DMS 273 treated with DMSO at 0.1 percent for 48 hours (cell line): ENCODE data around the gene CPEB3.

Experiments used
- DNase-seq: peaks from one replicate; lab custom pipeline; 2025; lab: John Stamatoyannopoulos, UW

CPEB3 gene

DNA sequence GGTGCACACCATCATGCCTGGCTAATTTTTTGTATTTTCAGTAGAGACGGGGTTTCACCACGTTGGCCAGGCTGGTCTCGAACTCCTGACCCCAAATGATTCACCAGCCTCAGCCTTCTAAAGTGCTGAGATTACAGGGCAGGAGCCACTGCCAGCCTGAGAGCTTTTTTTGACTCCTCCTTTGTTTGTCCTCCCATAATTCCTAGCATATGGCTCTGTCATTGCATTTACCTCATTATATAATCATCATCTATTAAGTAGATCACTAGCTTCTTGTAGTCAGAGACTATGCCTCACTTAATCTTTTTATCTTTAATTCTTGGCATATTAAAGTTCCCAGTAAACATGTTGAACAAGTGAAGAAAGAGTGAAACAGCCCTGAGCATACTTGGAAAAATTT lies 82.1 kb downstream of the CPEB3 start:
- DNase-seq, result no peak

DNA sequence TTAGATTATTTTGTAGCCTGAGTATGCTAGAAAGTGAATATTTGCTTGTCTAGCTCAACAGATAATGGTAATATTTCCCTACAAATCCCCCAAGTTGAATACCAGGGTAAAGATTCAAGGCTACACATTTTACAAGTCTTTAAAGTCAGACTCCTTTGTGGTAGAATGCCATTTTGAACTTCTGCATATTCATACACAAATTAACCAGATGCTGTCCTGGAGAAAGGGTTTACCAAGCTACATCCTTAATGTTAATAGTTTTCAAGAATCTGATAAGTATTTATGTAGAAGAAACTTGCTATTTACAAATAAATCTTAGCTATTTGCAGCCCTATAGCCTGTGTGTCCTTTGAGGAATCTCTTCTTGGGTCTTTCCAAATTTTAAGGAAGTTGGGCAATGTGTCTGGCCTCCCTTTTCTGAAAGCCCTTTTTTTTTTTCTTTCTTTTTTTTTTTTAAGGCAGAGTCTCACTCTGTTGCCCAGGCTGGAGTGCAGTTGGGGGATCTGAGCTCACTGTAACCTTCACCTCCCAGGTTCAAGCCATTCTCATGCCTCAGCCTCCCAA lies 82.6 kb downstream of the CPEB3 start:
- DNase-seq, result no peak

- DNase-seq, result no peak
These were observed 83.8 kb downstream of the CPEB3 start for GRCh38 chr10:92207061-92207460.

- no peak for DNase-seq
These were observed 86.8 kb downstream of the CPEB3 start for GRCh38 chr10:92203919-92204623.

DNA sequence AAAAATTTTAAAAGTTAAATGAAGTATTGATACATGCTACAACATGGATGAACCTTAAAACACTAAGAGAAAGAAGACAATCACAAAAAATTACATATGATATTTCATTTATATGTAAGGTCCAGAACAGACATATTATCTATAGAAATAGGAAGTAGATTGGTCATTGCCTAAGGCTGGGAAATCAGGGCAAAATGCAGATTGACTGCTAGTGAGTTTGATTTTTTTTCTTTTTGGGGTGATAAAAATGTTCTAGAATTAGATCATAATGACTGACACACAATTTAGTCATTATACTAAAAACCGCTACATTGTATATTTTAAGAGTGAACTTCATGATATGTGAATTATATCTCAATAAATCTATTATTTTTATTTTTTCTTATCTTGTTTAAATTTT lies 88.3 kb downstream of the CPEB3 start:
- no peak for DNase-seq

DNA sequence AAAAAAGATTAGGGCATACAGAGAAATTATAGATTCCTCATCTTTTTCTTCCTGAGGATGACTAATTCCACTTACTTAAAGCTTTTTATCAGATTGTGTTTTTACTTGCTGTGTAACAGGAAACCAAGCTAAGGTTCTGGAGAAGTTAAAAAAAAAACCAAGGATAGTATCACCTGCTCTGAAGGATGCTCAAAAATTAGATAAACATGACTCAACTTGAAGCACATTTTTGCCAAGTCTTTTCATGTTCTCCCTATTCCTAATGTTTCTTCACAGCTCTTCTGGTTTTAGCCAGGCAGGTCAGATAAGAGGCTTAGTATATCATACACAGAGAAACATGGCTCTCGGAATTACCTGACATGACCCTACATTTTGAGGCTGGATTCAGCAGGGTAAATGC lies 90.3 kb downstream of the CPEB3 start:
- DNase-seq, result no peak

GRCh38 chr10:92187101-92187500 lies 103.8 kb downstream of the CPEB3 start:
- no peak for DNase-seq

GRCh38 chr10:92184977-92185376 lies 105.9 kb downstream of the CPEB3 start:
- DNase-seq, result no peak

GRCh38 chr10:92183199-92183598 lies 107.7 kb downstream of the CPEB3 start:
- DNase-seq, result no peak

DNA sequence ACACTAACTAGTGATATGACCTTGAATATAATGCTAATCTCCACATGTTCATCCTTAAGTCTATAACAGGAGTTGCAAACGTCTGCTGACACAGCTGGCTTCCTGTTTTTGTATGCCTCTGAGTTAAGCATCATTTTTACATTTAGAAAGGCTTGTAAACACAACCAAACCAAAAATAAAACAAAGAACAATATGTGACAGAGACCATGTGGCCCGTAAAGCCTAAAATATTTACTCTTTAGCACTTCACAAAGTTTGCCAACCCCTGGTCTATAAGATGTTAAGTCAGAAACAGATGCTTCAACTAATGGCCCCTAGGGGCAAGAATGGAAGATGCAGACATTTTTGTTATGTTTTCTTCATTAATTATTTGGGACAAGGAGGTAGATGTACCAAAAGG lies 109.3 kb downstream of the CPEB3 start:
- DNase-seq, result no peak

- no peak for DNase-seq
These were observed 110.5 kb downstream of the CPEB3 start for GRCh38 chr10:92180399-92180798.

DNA sequence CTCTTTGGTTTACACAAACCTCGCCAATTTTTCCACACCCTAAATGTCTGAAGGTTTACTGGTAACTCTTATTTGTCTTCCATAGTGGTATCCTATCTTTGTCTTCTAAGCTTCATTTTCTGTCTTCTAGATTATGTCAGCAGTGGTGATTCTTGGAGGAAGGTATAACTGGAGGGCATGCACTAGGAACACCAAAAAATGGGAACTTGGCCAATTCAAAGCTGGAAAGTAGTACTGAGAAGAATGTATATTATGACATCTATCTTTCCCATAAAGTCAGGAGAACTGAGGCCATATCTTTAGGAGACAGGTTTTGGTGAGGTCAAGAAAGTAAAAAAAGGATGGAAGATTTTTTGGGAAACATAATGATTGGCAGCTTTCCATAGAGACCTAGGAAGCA lies 113.3 kb downstream of the CPEB3 start:
- no peak for DNase-seq

DNA sequence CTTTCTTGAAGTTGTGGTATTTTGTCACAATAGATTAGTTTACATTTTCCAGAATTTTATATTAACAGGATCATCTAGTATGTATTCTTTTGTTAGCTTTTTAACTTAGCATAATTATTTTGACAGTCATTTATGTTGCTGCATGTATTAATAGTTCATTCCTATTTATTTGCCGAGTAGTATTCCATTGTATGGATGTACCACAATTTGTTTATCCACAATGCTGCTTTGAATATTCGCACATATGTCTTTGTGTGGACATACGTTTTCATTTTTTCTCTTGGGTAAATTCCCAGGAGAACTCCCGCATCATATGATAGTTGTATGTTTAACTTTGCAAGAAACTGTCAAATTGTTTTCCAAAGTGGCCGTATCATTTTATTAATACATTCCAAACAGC lies 115.7 kb downstream of the CPEB3 start:
- no peak for DNase-seq

DNA sequence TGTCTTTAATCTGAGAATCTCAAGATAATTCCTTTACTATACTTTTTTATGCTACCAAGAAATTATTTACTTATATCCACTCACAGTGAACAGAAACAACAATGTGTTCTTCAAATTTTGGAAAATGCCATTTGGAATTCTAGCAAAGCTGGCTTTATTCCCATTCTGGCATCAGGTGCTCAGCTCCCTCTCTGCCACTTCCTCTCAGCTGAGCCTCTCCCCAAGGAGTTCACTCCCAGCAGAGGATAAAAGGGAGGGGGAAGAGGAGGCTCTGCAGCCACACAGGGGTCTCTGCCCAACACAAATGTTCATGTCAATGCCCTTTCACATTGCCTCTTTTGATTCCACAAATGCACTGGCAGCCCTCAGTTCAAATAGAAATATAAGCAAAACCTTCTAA lies 116.9 kb downstream of the CPEB3 start:
- DNase-seq, result no peak

GRCh38 chr10:92164036-92164696 lies 126.7 kb downstream of the CPEB3 start:
- DNase-seq, result no peak

DNA sequence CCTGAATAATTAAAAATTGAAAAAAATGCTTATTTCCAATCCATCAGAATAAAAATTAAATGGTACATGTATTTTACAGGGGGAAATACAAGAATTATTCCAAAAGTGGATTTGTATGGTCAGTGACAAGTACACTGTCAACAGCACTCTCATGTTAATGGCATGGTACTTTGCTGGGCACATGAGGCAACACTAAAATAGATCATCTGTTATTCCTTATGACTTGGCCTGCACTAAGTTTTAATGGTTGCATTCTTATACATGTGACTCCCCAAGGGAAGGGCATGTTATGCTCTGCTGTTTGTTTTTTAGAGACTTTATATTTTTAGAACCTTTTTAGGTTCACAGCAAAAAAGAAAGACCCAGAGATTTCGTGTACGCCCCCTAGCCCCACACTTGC lies 128.3 kb downstream of the CPEB3 start:
- DNase-seq, result no peak

DNA sequence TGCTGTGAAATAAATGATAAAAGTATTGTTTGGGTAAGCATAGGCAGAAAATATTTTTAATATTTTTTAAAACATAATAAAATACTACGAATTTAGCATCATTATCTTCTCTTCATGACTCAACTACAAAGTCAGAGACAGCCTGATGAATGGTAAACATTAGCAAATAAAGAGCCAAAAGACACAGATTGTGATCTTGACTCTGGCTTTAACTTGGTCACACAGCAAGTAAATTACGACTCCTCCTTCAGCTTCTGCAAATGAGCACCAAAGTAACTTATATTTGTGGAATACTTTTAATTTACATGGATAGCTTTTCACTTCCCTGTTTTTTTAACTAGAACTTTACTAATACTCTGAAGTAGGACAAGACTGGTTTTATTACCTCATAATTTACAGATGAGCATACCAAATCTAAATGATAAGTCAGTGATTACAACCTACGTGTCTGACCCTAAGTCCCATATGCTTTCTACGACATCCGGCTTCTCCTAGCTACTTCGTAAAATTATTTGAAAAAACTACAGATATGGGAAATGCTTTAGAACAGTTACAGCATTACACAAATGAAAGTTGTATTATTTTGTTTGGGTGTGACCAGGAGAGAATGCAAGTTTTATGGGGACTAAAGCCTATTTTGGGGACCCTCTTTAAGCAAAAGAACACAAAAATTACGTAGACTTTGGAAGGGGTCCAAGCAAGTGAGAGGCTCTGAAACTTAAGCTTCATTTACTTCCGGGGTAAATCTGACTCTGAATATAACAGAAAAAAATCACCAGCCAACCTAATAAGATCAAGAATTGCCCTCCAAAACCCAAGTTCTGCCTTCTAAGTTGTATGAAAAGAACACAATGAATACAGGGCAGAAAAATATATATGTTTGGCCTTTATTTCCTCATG lies 133.8 kb downstream of the CPEB3 start:
- DNase-seq, result no peak

DNA sequence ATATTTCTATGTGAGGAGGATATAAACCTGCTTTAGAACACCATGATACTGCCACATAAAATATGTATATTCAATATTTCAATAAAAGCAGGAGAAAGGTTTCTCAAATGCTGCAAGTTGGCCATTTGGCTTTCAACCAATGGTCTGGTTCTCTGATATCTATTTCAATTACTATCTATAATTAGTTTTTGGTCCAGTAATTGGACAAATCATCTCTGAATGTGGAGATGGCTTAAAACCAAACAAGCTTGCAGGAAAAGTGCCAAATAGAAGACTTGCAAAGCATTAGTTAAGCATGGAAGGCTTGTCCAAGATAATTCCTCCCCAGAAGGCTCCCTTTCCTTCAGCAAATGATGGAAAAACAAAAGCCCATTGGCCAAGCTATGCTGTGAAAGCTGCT lies 140.1 kb downstream of the CPEB3 start:
- DNase-seq, result no peak

GRCh38 chr10:92149261-92149660 lies 141.6 kb downstream of the CPEB3 start:
- DNase-seq, result no peak

GRCh38 chr10:92146781-92147180 lies 144.1 kb downstream of the CPEB3 start:
- DNase-seq, result no peak

DNA sequence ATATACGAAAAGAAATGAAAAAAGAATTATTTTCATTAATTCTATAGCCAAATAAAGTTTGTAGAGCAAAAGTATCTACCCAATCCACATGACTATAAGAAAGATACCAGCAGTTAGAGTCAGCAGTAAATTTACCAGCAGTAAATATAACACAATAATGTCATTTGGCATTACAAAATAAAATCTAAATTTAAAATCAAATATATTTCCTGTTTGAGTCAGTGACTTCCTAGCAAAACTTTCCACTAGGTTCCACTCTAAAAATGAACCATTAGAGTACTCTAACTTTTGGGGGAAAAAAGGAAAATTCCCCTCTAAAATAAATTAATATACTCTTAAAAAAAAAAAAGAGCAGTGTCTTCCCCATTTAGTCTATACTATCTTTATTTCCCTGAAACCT lies 144.8 kb downstream of the CPEB3 start:
- DNase-seq, result no peak

DNA sequence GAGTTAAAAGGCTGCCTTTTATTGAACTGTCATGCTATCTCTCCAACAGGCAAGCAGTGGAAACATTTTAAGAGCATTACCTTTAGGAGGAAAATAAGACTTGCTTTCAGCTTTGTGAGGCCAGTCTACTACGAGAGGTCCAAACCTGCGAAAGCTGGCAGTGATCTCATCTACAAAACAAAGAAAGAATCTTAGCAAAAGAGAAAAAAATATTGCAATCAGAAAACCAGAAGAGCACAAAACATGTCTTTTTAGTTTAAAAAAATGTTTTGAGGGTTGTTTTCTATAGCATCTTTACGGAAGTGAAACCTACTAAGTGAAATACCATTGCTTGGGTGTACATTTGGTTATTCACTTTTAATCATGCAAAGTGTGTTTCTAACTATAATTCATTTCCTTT lies 147.9 kb downstream of the CPEB3 start:
- DNase-seq, result no peak

GRCh38 chr10:92142512-92142911 lies 148.4 kb downstream of the CPEB3 start:
- DNase-seq, result no peak
